Activated CD8-positive, alpha-beta memory T cell treated with anti-CD3 and anti-CD28 coated beads, Interleukin-2, amount 50 U/mL, for 48 hours (primary cell): ENCODE data around the gene RASSF8.

Experiments used
- DNase-seq: peaks from one replicate; pipeline ENCODE4 v3.0.0-alpha.2; 2020

RASSF8 gene

DNA sequence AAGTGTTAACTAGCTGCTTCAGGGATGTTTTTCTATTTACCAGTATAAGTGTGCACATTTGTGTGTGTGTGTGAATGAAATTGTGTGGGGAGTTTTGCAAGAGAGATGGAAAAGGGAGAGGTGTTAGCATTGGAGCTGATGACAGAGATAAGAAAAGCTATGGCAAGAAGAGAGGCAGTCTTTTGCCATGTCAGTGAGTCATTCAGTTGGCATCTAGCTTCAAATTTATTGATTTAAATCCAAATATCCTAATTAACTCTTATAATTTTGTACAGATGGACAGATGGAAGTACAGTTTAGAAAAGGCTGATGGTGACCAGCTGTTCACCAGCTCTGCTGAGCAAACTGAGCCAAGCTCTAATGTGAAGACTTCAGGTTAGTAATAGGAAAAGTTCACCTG lies 169.7 kb downstream of the RASSF8 start:
- no peak for DNase-seq
